Body of pancreas (tissue), 4 donors: ENCODE measurements around the gene ESRRA. TPM values are rescaled to one million over a fixed set of nuclear protein-coding genes. Genes with fewer than 3 reads are reported as not detected.
A peak's percentile ranks its signal among the peaks of the same experiment; 100 is the strongest.

Experiments used
- ATAC-seq: fragments of 150-250 bp; one replicate; pipeline ENCODE4 v1.9.1; 2016
- DNase-seq, 4 donors: peaks; one replicate each; pipeline ENCODE4 v3.0.0-alpha.2; 2019
- H3K27ac ChIP-seq, 4 donors: fragments of 200-600 bp; sonication (generic); 1 replicate in 3 of 4; 2 replicates in 1 of 4; pipeline versions ENCODE4 v1.5.1 to v1.6.1; 2016 to 2019; ENCODE audit warnings: mild to moderate bottlenecking in 1 of 4, mixed read lengths in 1 of 4, moderate library complexity in 1 of 4
- H3K27me3 ChIP-seq, 2 donors: fragments of 200-600 bp; sonication (generic); one replicate each; pipeline ENCODE4 v1.6.0; 2016; ENCODE audit warnings: mild to moderate bottlenecking in 1 of 2
- H3K36me3 ChIP-seq, 2 donors: fragments of 200-600 bp; sonication (generic); replicated peaks in 1 of 2; 2 replicates each; pipeline ENCODE4 v1.5.1; 2016; ENCODE audit warnings: low read depth in 2 of 2; ENCODE audit not compliant: insufficient read depth in 1 of 2
- H3K4me1 ChIP-seq: fragments of 200-600 bp; sonication (generic); one replicate; pipeline ENCODE4 v1.6.0; 2016
- H3K4me3 ChIP-seq, 2 donors: fragments of 200-600 bp; sonication (generic); 1 replicate in 1 of 2; 2 replicates in 1 of 2; pipeline ENCODE4 v1.5.1; 2016 to 2019
- H3K9me3 ChIP-seq, 3 donors: fragments of 200-600 bp; sonication (generic); 1 replicate in 2 of 3; 2 replicates in 1 of 3; pipeline ENCODE4 v1.5.1; 2016
- POLR2A ChIP-seq, 3 donors: fragments of 450-650 bp; IDR thresholded peaks; one replicate each; pipeline ENCODE4 v1.6.1; 2016; ENCODE audit warnings: antibody characterized with exemption in 3 of 3, mild to moderate bottlenecking in 2 of 3
- WGBS, 2 donors: methylation state at CpG; one replicate each; pipeline ENCODE4 v1.1.5; 2017; 5-methylcytosine and 5-hydroxymethylcytosine counted together
- intact Hi-C: fragments of 100-400 bp; cut with DNase I; formaldehyde crosslinking; loops from one replicate; pipeline ENCODE4 v1.15.1; 2023
- total RNA-seq, 2 donors: library from RNA; depleted of rRNA; stranded (reverse); fragments of >200 nt; gene quantifications; one replicate each; pipeline ENCODE4 v1.1.0, GENCODE V29; 2016
- TF ChIP-seq, protein P1 (sequence below), 7 experiments: fragments of 450-650 bp in 4 of 7; fragments of 200-600 bp in 3 of 7; sonication (generic) in 3 of 7; IDR thresholded peaks; one replicate each; pipeline ENCODE4 v1.5.1; 2016 to 2019; ENCODE audit warnings: antibody characterized with exemption in 7 of 7

The ESRRA gene
- total RNA-seq, 2 donors from 2014 or later: 51.7 to 63.8 TPM

DNA sequence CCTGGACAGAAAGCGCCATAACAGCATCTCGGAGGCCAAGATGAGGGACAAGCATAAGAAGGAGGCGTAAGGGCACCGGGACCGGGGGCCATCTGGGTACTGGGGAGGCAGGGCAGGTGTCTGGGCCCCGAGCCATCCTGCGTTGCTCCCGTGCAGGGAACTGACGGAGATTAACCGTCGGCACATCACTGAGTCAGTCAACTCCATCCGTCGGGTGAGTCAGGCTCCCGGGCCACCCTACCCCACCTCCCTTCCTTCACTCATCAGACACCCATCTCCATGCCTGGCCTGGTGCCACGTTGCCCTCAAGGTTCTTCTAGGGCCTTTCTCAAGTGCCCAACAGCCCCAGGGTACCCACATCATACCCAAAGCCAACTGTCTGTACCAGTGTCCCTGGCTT is 39.0 kb upstream of the ESRRA start:
- DNase-seq: no peak
- ATAC-seq: no peak
- TF ChIP-seq, protein P1, sequence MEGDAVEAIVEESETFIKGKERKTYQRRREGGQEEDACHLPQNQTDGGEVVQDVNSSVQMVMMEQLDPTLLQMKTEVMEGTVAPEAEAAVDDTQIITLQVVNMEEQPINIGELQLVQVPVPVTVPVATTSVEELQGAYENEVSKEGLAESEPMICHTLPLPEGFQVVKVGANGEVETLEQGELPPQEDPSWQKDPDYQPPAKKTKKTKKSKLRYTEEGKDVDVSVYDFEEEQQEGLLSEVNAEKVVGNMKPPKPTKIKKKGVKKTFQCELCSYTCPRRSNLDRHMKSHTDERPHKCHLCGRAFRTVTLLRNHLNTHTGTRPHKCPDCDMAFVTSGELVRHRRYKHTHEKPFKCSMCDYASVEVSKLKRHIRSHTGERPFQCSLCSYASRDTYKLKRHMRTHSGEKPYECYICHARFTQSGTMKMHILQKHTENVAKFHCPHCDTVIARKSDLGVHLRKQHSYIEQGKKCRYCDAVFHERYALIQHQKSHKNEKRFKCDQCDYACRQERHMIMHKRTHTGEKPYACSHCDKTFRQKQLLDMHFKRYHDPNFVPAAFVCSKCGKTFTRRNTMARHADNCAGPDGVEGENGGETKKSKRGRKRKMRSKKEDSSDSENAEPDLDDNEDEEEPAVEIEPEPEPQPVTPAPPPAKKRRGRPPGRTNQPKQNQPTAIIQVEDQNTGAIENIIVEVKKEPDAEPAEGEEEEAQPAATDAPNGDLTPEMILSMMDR (IDR thresholded peaks at IDR 0.05): no peak
- TF ChIP-seq POLR2A (IDR thresholded peaks at IDR 0.05): no peak
- Histone ChIP-seq H3K27ac (no peak overlapping the region), H3K4me1 (peaks cover 18% of the 10 kb centered on the region), H3K27me3 (no peaks in the 10 kb centered on the region), H3K4me3 (no peak overlapping the region), H3K9me3 (no peaks in the 10 kb centered on the region), H3K36me3 (no peaks in the 10 kb centered on the region)
- 72 to 79% methylated on average over 9 to 11 of the region's 15 CpGs for WGBS, 2 donors
- intact Hi-C loops: no loop called here

DNA sequence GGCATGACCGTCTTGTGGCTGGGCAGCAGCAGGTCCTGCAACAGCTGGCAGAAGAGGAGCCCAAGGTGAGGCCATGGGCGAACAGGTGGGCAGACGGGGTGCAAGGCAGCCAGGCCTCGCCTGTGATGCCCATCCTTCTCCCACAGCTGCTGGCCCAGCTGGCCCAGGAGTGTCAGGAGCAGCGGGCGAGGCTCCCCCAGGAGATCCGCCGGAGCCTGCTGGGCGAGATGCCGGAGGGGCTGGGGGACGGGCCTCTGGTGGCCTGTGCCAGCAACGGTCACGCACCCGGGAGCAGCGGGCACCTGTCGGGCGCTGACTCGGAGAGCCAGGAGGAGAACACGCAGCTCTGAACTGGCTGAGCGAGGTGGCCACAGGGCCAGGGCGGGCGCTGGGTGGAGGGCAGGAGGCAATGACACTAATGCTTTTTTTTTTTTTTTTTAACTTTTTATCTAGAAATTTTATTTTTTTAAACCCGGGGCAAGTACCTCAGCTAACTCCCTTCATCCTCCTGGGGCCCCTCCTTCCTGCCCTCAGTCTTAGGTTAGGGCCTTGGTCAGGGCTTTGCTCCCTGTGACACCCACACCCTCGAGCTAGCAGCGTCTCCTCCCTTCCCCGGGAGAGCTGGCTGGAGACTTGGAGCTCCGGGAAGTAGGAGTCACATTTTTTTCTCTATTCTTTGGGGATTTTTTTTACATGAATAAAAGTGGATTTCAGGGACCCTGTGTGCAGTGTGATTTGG is 37.9 kb upstream of the ESRRA start:
- DNase-seq: no peak
- H3K9me3 ChIP-seq: no peaks in the 10 kb centered on the region
- TF ChIP-seq POLR2A (IDR thresholded peaks at IDR 0.05): no peak
- TF ChIP-seq, protein P1 (IDR thresholded peaks at IDR 0.05): no peak
- intact Hi-C loops: no loop called here
- H3K4me1 ChIP-seq: peaks cover 28% of the 10 kb centered on the region
- H3K27ac ChIP-seq: peak overlapping the region in 2 of 4 donors; percentile 95 to 98
- no peaks in the 10 kb centered on the region for H3K36me3 ChIP-seq
- H3K4me3 ChIP-seq: no peak overlapping the region
- H3K27me3 ChIP-seq: no peaks in the 10 kb centered on the region
- 85 to 89% methylated on average over 23 to 25 of the region's 27 CpGs for WGBS, 2 donors
- no peak for ATAC-seq

DNA sequence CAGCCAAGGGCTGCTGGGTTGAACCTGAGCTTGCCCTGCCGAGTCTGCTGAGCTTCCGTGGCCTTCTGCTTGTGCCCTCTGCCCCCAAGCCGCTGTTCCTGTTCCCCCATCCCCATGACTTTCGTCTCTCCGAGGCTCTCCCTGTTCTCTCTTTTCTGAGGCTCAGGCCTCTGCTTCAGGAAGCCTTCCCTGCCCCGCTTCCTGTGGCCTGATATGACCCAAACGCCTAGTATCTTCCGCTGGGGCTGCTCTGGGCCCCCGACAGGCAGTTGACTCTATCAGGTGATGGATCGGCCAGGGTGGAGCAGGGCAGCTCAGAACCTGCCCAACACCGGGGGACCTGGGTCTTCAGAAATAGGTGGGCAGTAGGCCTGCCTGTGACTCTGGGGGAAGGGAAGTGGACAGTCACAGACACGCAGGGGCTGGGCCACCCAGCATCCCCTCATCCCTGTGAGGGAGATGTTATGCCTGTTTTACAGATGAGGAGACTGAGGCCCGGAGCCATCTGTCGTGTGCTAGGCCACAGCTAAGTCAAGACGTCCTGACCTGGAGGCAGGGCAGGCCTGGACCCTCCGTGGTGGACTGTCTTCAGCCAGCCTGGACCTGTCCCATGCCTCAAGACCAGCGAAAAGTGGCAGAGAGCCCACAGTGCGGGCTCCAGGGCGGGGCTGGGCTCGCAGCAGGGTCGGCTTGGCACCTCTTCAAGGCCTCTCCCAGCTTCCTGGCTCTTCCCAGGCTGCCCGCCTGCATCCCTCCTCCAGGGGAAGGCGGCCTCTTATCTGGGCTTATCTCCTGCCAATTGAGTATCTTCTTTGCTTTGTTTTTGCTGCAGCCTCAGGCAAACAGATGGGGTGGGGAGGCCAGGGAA is 37.1 kb upstream of the ESRRA start:
- DNase-seq: peak; percentile 68 to 83 (median 74)
- no peaks in the 10 kb centered on the region for H3K9me3 ChIP-seq
- H3K4me3 ChIP-seq: no peak overlapping the region
- no peak for ATAC-seq
- intact Hi-C loops: no loop called here
- no peaks in the 10 kb centered on the region for H3K27me3 ChIP-seq
- 43 to 48% methylated on average over 18 to 23 of the region's 23 CpGs for WGBS, 2 donors
- H3K27ac ChIP-seq: peak overlapping the region; percentile 95 to 98 (median 96)
- H3K4me1 ChIP-seq: peaks cover 36% of the 10 kb centered on the region
- H3K36me3 ChIP-seq: no peaks in the 10 kb centered on the region
- no peak for TF ChIP-seq POLR2A (IDR thresholded peaks at IDR 0.05)
- TF ChIP-seq, protein P1 (IDR thresholded peaks at IDR 0.05): no peak

DNA sequence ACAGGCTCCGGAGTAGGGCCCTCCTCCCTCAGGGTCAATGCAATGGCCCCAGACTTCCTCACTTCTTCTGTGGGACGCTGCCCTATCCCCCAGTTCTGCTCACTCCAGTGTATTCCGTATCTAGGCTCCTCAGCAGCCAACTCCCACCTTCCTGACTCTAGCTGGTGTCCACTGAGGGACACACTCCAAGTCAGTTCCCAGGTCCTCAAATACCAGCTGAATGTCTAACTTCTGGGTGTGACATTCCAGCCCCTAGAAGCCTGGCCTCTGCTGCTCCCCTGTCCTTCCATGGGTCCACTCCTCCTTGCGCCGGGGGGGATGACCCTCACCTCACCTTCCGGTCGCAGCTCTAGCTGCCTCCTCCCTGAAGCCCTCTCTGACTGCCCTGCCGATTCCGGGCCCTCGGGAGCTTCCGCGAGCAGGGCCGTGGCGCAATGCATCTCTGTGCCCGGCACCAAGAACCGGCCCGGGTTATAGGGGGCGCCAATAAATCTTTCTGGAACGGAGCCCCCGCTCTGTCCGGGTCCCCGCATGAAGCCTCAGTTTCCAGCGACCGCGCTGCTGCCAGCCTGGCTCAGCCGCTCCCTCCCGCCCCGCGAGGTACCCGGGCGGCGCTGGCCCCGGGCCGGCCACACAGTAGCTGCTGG is 36.3 kb upstream of the ESRRA start:
- peak; percentile 9 for ATAC-seq
- TF ChIP-seq POLR2A (IDR thresholded peaks at IDR 0.05): no peak
- Histone ChIP-seq H3K36me3 (no peaks in the 10 kb centered on the region), H3K27ac (peak overlapping the region; percentile 95 to 98 (median 96)), H3K27me3 (no peaks in the 10 kb centered on the region), H3K4me3 (peak overlapping the region; percentile 5 to 53), H3K4me1 (peaks cover 43% of the 10 kb centered on the region), H3K9me3 (no peaks in the 10 kb centered on the region)
- intact Hi-C loops: no loop called here
- WGBS, 2 donors: 0 to 5% methylated on average over 4 to 34 of the region's 34 CpGs
- peak; percentile 57 to 65 (median 60) for DNase-seq
